SK-MEL-5 (cell line): ENCODE results near the gene CALM1. TPM values are rescaled to one million over a fixed set of nuclear protein-coding genes. Genes with fewer than 3 reads are reported as not detected.

Experiments used
- DNase-seq: peaks from one replicate; pipeline ENCODE4 v3.0.0-alpha.2; 2016; ENCODE audit warnings: low read depth, low spot score
- in situ Hi-C: cut with HindIII; loops from 2 replicates; pipeline ENCODE4 v1.10.0; 2016; ENCODE audit warnings: low sequenced_read_pairs, high pct_unique_total_duplicates, low pct_unique_long_range_greater_than_20kb
- polyA plus RNA-seq, 2 experiments: library from polyadenylated mRNA; depleted of rRNA; stranded (reverse); fragments of >200 nt; gene quantifications; 2 replicates each; pipeline ENCODE4 v1.2.3, GENCODE V29; 2015
- total RNA-seq: library from RNA; depleted of rRNA; stranded (reverse); fragments of >200 nt; shearing (Covaris generic); gene quantifications from 2 replicates; pipeline ENCODE4 v1.2.3, GENCODE V29; 2014; rRNA removed

The CALM1 gene
- total RNA-seq: 271 and 303 TPM in 2 replicates
- 174 and 194 TPM in 2 replicates for polyA plus RNA-seq (2015; cell fraction: cytosol; rRNA removed)
- polyA plus RNA-seq (2015; cell fraction: nucleus; rRNA removed): 140 and 155 TPM in 2 replicates

GRCh38 chr14:90396341-90397339 is at the start of gene CALM1:
CALM1 (plus strand) TSS chr14:90397029; CDS start chr14:90397231, 202 bp downstream.
- peak; percentile 79 for DNase-seq
- in situ Hi-C loops: no loop called here

- no peak for DNase-seq
- in situ Hi-C loops: no loop called here
These were observed 48.6 kb upstream of the CALM1 start for GRCh38 chr14:90348270-90348669.

GRCh38 chr14:90349739-90350138 is 47.1 kb upstream of the CALM1 start:
- DNase-seq: no peak
- in situ Hi-C loops: no loop called here

- no peak for DNase-seq
- in situ Hi-C loops: no loop called here
These were observed 42.1 kb upstream of the CALM1 start for GRCh38 chr14:90354551-90355298.

GRCh38 chr14:90355540-90356518 is 41.0 kb upstream of the CALM1 start:
- in situ Hi-C loops: no loop called here
- no peak for DNase-seq

- DNase-seq: no peak
- in situ Hi-C loops: no loop called here
These were observed 39.9 kb upstream of the CALM1 start for GRCh38 chr14:90356925-90357324.

GRCh38 chr14:90358359-90358758 is 38.5 kb upstream of the CALM1 start:
- no peak for DNase-seq
- in situ Hi-C loops: no loop called here

- no peak for DNase-seq
- in situ Hi-C loops: no loop called here
These were observed 34.8 kb upstream of the CALM1 start for GRCh38 chr14:90361865-90362557.

- in situ Hi-C loops: no loop called here
- DNase-seq: no peak
These were observed 34.3 kb upstream of the CALM1 start for GRCh38 chr14:90362558-90362896.

- in situ Hi-C loops: no loop called here
- peak; percentile 33 for DNase-seq
These were observed 27.7 kb upstream of the CALM1 start for GRCh38 chr14:90368946-90369721.

GRCh38 chr14:90373887-90374286 is 22.9 kb upstream of the CALM1 start:
- DNase-seq: no peak
- in situ Hi-C loops: no loop called here

- no peak for DNase-seq
- in situ Hi-C loops: no loop called here
These were observed 22.0 kb upstream of the CALM1 start for GRCh38 chr14:90374813-90375212.

- no peak for DNase-seq
- in situ Hi-C loops: no loop called here
These were observed 20.9 kb upstream of the CALM1 start for GRCh38 chr14:90375934-90376333.

- DNase-seq: no peak
- in situ Hi-C loops: no loop called here
These were observed 18.6 kb upstream of the CALM1 start for GRCh38 chr14:90378249-90378648.

- DNase-seq: no peak
- in situ Hi-C loops: no loop called here
These were observed 17.7 kb upstream of the CALM1 start for GRCh38 chr14:90379106-90379505.
